Ecto neural progenitor cell (in vitro differentiated cells): ENCODE results near the gene TEX22.
A peak's percentile ranks its signal among the peaks of the same experiment; 100 is the strongest.

Source experiments
- DNase-seq: peaks from one replicate; pipeline ENCODE4 v3.0.0-alpha.2; 2018; ENCODE audit warnings: low spot score

TEX22 gene

DNA sequence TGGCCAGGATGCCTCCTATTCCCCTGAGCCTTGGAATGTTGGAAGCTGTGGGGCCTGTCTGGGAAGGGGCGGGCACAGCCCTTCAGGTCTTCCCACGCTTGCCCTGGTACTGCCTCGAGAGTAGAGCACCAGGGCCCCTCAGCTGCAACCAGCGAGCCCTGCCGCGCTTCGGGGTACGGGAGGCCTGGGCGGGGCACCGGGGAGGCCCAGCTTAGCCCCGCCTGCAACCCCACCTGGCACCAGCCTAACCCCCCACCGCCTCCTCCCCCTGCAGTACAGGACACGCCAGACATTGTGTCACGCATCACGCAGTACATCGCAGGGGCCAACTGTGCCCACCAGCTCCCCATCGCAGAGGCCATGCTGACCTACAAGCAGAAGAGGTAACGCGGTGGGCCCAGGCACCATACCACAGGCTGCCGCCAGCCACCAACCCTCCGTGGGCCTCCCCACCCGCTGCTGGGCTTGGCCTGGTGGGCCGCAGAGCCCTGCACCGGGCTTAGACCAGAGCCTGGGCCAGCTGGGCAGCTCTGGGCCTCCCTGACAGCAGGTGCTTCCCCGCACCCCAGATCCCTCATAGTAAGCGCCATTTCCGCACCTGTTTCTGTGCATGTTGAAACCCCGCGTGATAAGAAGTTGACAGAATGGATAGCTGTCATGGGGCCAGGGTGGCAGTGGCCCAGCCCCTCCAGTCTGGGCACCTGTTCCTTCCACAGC lies 13.6 kb upstream of the TEX22 start:
- no peak for DNase-seq

DNA sequence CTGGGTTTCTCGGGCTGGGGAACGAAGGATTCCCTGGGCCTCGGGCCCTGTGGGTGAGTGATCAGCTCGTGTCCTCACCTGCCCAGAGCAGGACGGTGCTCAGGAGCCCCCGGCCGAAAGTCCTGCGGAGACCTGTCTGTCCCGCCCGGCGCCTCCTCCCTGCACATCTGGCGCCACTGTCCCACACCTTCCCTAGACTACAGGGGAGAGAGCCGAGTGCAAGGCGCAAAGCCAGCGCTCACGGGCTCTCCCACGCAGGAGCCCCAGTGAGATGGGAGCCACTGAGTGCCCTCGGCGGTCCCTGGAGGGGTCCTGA lies 13.1 kb upstream of the TEX22 start:
- DNase-seq = no peak

DNA sequence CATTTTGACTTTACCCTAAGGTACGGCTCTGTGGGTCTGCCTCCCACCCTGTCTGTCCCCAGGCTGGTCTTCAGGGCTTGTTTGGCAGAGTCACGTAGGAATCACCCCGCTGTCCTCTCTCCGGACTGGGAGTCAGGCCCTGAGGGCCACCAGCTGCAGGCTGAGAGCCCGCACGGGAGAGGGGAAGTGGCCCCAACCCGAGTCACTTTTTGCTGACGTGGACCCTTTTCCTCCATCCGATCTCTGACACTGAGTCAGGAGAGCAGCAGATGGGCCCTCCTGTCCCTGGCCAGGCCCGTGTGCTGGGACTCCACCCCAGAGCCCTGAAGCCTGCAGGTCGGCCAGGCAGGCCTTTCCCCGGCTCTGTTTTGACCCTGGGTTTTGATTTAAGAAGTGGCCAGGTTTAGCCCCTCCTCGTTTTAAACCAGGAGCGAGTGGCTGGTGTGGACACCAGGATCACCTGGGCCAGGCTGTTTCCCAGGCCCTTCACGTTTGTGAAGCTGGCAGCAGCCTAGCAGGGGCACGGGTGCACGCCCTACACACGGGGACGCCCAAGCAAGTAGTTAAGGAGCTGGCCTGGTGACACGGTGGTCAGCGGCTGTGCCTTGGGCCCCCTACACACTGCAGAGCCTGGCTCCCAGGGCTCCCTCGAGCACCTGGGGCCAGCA lies 12.5 kb upstream of the TEX22 start:
- DNase-seq = no peak

DNA sequence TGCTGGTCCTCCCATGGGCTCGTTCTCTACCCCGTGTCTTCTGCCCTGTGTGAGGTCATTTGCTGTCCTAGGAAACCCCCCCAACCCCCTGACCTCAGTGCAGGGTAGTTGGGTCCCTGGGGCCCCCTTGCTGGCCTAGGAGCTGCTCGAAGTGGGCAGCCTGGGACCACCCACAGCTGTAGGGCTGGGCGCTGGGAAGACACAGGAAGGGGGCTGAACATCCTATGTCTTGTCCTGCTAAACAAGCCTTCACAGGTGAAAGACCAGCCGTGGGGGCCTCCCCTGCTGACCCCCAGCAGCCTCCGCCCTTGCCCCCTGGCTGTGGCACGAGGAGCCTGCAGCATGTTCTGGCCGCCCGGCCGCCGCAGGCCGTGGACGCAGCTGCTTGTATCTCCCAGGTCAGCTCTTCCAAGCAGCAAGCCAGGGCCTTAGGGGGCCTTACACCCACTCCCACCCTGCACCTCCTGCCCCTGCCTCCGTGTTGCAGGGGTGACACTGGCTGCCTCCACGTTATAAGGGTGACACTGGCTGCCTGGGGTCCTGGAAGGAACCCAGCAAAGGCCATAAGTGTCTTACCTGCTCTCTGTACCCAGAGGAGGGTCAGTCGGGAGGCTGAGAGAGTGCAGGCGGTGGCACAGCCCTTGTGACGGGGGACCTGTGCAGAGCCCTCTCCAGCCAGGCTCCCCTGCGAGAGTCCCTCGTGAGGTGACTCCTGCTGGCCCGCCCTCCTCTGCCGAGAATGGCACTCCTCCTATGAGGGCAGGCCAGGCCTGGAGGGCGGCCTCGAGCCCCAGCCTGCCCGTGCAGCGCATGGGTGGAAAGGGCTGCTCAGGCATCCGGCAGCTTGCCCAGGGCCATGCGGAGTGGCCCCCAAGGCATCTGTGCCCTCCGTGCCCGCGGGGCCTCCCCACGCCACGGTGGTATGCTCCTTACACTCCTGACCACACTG lies 11.5 kb upstream of the TEX22 start:
- no peak for DNase-seq

DNA sequence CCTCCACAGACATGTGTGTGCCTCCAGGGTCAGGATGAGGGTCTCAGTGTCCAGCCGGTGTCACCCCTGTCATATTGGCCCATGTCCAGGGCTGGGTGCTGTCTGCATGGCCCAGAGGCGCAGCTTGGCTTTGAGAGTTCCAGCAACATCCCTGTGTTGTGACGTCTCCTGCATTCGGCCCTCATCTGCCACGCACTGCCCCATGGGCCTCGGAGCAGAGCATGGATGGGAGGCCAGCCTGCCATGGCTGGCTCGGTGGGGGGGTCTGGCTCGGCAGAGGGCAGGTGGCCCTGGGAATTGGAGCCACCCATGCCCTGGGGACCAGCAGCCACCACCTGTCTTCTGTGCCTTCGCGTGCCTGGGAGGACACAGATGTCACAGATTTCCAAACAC lies 10.8 kb upstream of the TEX22 start:
- no peak for DNase-seq

DNA sequence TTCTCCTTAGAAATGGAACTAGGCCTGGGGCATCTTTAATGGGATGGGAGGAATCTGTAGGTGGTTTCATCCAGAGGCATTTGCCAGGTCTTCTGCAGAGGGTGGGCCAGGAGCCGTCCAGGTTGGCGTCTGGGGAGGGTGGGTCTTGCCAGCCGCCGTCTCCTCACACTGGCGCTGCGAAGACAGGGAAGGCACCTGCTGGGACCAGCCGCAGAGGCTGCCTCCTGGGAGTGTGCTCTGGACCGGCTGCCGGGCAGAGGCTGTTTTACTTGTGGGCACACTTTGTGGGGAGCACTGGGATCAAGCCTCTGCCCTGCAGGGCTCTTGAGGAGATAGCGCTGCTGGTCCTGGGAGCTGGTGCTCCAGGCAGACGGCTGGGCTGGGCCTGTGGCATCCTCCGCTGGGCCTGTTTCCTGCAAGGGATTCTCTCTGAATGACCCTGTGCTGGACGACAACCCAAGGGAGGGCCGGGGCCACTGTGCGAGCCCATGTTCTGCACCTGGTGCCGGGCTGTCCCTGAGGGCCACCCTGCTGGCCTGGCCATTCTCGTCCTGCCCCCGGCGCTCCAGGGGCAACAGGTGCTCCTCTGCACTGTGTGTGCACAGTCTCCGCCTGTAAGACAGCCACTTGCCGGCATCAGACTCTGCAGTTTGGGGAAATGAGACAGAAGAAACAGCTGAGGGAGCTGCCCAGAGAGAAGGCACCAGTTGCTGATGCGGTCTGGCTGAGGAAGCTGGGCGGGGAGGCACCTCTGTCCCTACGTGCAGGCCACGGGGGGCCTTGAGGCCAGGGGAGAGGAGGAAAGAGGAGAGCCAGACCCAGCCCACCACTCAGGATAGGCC lies 10.0 kb upstream of the TEX22 start:
- DNase-seq = no peak

DNA sequence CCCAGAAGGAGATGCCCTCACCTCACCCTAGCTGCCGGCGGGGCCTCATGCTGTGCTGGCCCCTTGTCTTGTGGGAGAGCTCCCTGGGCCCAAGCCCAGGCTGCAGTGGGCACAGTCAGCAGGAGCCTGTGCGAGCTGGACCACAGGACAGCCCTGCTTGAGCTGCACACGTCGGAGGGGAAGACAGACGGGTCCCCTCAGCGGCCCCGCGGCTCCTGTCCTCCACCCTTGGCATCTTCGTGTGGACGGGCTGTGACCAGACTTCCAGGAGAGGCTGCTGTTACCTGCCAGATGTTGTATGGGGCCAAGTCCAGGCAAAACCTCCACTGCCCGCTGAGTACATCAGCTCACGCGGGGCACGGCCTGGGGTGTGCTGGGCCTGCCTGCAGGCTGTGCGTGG lies 9.4 kb upstream of the TEX22 start:
- DNase-seq = no peak

DNA sequence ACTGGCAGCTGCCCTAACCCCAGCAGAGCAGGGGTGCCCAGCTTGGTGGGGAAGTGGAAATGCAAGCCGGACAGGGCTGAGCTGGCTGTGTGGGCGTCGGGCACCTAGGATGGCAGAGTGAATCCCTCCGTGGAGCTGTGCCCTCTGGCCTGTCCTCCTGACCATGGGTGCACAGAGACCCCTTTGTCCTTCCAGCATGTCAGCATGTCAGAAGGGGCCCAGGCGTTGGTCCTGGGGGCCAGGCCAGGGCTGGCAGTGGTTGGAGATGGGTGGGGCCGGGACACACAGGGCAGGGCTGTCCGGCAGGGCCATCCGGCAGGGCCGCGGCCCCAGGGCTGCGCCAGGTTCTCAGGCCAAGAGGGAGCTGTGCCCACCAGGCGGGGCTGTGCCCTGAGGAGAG lies 8.8 kb upstream of the TEX22 start:
- DNase-seq = no peak

DNA sequence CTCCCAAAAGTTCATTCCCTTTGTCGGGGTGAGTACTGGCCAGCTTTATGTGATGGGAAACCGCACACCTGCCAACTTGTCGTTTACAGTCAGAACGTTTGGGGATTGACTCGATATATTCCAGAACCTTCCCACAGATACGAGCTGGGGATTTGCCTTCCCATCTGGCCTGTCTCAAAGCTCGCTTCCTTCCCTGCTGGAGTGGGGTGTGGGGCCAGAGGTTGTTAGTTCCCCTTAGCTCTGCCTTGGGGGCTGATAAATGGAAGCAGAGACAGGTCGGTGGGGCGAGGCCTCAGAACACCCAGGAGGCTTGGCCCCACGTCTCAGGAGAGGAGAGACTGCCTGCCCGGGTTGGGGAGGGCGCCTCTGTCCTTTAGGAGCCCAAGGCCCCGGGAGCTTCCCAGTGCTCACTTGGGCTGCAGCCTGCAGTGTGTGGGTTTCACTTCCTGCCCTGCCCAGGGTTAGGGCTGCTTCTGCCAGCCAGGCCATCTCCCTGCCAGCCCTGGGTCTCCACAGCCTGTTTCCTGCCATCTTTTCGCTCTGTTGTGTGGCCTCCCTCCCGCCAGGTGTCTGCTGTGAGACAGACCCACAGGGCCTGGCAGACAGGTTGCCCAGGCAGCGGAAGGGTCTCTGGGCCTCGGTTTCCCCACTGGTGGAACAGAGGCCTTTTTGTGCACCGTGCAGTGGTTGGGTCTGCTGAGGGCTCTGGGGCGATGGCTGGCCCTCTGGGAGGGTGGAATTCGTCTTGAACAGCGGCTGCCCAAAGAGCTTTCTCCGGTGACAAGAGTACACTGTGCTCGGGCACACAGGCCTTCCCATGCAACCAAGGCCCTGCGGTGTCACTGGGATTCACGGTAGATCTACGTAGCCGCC lies 8.1 kb upstream of the TEX22 start:
- DNase-seq = no peak

DNA sequence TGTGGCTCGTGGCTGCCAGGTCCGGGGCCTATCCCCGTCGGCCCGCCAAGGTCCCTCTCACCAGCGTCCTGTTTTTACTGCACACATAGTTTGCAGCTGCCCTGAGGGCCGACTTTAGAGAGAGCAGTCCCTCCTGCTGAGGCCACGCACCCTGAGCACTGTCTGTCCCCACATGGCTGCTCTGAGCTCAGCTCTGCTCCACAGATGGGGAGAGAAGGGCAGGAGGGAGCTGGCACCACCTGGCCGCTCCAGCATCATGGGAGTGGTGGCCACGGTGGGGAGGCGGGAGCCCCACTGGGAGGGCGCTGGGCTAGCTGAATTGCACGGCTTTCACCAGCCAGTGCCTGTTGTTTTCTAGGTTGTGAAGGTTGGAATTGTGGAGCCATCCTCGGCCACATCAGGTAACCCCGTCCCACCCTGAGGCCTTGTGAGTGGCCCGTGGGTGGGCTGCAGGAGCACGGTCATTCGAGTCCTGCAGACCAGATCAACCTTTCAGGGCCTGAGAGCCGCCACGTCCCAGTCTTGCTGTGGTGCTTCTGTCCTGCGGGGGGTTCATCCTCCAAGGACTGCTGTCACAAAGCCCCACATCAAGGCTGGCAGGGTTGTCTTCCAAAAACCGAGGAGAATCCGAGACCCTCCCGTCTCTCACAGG lies 7.4 kb upstream of the TEX22 start:
- DNase-seq = no peak

DNA sequence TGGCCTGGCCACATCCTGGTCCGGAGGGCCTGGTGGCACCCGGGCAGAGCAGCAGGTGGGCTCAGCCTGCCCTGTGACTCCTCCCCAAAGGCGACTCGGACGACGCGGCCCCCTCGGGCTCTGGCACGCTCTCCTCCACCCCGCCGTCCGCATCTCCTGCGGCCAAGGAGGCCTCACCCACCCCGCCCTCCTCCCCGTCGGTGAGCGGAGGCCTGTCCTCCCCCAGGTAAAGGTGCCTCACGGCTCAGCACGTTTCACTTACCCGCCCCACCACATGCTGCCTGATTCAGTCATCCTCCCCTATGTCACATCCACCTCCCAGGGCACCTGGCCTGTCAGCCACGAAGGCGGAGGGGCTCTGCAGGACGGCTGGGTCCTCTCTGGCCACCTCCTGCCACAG lies 6.8 kb upstream of the TEX22 start:
- no peak for DNase-seq

DNA sequence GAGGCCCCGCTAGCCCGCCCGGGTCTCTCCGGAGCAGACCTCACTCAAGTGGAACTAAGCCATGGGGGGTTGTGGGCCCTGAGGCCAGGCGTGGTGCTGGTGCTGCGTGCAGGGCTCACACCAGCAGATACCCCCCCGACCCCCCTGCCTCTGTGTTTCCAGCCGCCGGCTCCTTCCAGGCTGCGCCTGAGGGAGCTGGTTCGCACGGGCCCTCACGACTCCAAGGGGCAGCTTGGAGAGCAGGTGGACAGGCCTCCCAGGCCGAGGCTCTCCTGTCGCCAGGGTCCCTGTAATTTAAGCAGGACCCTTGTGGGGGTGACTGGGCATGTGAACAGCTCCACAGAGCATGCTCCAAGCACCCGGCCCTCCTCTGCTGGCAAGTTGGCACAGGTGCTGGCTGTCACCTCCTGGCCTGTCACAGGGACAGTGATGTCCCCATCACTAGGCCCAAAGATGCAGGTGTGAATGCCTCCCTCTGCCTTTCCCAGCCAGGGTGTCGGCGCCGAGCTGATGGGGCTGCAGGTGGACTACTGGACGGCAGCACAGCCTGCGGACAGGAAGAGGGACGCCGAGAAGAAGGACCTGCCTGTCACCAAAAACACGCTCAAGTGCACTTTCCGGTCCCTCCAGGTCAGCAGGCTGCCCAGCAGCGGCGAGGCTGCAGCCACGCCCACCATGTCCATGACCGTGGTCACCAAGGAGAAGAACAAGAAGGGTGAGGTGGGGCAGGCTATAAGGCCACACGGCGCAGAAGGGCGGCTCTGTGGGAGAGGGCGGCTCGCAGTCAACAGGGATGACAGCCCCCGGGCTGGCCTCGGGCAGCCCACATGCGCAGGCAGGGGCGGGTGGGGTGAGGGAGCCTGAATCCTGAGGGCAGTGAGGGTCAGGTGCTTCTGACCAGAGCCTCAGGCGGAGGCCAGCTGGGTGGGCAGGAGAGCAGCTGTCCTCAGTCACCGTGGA lies 5.9 kb upstream of the TEX22 start:
- DNase-seq = no peak

DNA sequence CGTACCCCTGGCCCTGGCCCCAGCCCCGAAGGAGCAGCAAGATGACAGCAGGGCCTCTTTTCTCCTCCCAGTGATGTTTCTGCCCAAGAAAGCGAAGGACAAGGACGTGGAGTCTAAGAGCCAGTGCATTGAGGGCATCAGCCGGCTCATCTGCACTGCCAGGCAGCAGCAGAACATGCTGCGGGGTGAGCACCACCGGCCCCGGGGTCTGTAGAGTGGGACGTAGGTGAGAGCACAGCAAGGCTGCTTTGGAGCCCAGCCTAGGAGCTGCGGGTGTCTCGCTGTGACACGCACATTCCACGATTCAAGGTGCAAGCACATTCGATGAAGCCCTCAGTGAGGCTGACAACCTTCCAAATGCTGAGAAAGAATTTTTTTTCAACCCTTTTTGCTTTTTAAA lies 5.2 kb upstream of the TEX22 start:
- no peak for DNase-seq

DNA sequence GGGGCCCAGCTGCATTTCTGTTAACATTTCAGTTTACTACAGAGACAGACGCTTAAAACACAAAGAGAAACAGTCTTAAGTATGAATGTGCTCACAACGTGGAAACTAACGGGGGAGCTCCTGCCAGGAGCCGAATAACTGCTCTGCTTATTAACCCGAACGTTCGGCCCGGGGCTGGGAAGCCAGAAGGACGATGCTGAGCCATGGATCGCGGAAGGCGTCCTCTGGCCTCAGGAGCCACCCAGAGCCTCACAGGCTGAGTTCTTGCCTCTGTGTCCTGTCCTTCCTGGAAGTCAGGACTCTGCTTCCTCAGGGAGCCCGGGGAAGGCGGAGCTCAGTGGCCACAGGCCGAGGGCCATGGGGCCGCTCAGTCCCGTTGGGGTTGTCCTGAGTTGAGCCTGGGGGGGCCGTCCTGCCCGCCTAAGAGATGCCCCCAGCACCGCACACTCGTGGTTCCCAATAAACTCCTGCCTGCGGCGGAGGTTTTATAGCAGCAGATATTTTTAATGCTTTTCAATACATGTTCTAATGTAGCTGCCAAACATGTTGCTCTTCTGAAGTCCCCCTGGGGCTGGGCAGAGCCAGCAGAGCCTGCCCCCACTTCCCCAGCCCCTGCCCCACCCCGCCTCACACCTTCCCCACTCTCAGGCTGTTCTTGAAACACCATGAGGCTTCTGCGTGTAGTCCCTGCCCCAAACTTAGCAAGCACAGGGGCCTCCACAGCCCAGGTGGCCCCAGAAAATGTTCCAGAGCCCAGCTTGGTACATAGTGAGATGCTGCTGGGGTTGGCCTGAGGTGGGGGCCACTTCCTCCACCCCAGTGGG lies 3.4 kb upstream of the TEX22 start:
- no peak for DNase-seq

DNA sequence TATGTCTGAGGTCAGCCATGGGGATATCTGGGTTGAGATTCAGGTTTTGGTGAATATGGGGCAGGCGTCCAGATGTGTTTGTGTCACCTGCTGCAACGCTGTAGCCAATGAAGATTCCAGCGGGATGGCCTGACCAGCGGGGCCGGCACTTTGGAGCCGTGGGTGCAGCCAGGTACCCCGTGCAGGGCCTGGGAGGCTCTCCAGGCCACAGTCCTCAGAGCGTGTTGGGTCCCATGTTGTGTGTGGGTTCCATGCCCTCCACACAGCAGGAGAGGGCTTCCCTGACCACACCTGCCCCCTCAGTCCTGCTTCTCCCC lies 2.8 kb upstream of the TEX22 start:
- DNase-seq = no peak

DNA sequence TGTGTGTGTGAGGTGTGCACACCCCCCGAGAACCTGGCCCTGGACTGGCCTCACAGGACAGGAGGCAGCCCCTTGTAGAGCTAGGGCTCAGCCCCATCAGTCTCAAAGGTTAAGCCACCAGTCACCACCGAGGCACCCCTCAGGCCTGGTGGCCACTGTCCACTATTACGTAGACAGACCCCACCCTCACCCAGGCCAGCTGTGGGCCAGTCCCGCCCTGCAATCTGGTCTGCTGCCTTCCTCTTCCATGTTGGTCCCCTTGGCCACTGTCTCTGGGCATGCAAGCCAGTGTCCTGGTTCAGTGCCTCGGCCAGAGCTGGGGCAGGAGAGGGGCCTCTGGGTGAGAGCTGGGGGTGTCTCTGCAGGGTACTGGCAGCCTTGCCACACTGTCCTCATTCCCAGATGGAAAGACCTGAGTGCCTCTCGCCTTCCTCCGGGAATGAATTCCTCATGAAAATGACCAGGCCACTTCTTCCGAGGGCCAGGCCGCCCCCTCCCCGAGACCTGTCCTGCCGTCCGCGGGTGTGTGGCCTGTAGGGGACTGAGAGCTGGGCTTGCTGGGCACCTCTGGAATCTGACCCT lies 897 bp upstream of the TEX22 start:
- DNase-seq = no peak

DNA sequence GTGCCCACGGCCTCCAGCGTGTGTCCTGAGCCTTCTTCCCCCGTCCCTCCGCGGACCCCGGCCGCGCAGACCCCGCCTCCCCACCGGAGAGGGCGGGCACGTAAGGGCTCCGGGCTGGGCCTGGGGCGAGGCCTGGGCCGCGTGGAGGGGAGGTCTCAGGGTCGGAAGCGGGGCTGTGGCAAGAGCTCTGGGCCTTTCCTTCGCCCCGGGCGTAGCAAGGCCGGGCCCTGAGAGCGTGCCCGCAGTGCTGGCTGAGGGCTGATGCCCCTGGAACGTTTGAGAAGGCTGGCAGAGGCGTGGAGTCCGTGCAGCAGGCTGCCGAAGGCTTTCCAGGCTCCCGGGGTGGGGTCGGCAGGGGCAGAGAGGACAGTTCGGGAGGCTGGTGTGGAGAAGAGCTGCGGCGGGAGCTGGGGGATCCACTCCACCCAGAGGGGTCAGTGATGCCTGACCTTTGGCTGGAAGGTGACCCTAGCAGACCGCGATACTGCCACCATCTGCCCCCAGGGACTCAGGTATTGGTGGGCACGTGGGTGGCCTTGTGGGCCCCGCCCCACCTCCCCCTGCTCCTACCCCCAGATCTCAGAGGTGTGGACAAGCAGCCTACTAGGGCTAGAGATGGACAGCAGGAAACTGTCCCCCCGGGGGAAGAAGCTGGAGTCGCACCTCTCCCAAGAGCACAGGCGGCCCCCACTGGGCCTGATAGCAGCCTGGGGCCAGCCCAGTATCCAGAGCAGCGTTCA lies 558 bp downstream of the TEX22 start:
- peak; percentile 71 for DNase-seq

DNA sequence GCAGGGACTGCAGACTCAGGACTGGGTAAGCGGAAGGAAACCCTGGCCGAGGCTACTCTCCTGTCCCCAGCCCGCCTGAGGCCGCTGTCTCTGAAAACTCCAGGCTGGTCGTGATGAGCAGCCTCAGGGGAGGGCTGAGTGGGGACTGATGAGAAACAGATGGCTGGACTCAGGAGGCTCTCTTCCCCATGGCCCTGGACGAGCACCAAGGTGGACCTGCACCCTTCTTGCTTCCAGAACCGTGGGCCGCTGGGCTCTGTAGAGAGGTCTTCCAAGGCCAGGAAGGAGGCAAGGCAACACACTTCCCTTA lies 1.1 kb downstream of the TEX22 start:
- no peak for DNase-seq
